A673 (cell line): ENCODE data around the gene SLC22A4.

Experiments used
- CTCF ChIP-seq: fragments of 300-800, 200-600 bp; sonication (generic); conservative IDR thresholded peaks from 2 replicates; pipeline ENCODE4 v1.5.1; 2017; ENCODE audit warnings: low read depth, mild to moderate bottlenecking, antibody characterized with exemption, low read length, moderate library complexity, mixed read lengths
- EZH2 ChIP-seq: fragments of 200-600 bp; sonication (generic); IDR thresholded peaks from 2 replicates; pipeline ENCODE4 v1.6.1; 2017; ENCODE audit warnings: borderline replicate concordance, low read depth, mild to moderate bottlenecking, mixed read lengths, antibody characterized with exemption, low read length; ENCODE audit not compliant: poor library complexity, severe bottlenecking

GRCh38 chr5:132315529-132316067 lies 21.4 kb downstream of the SLC22A4 start:
- TF ChIP-seq EZH2 (no peak), CTCF (no peak)
